NCI-H82 treated with DMSO at 0.1 percent for 48 hours (cell line): ENCODE results near the gene ENOX1.

Source experiments
- DNase-seq: peaks from one replicate; lab custom pipeline; 2025; ENCODE audit not compliant: unreplicated experiment; lab: John Stamatoyannopoulos, UW

ENOX1 gene

GRCh38 chr13:43295321-43295720, 491.5 kb downstream of the ENOX1 start:
- DNase-seq: no peak

DNA sequence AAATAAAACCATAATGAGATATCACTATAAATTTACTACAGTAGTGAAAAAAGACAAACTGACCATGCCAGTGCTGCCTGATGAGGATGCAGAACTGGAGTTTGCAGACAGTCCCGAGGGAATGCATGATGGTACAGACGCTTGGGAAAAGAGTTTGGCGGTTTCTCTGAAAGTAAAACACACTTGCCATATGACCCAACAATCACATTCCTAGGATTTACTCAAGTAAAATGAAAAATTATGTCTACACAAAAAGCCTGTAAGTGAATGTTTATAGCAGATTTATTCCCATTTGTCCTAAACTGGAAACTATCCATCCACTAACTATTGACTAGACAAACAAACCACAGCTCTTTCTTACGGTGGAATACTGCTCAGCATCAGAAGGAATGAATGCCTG, 492.4 kb downstream of the ENOX1 start:
- no peak for DNase-seq

DNA sequence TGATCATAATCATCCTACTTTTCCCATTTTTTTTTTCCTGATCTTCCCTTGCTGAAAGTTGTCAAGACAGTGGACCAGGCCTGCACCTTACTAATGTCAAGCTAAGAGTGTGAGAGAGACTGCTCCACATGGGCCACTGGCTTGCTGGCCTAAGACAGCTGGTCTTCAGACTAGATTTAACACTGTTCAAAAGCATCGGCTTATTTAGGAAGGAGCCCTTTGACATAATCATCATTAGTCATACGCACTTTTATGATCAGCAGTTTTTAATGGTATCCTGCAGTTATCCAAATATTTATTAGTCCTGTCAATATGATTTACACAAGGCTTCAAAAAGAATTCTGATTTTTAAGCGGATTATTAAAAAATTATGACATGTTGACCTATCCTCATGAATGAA, 492.8 kb downstream of the ENOX1 start:
- no peak for DNase-seq

DNA sequence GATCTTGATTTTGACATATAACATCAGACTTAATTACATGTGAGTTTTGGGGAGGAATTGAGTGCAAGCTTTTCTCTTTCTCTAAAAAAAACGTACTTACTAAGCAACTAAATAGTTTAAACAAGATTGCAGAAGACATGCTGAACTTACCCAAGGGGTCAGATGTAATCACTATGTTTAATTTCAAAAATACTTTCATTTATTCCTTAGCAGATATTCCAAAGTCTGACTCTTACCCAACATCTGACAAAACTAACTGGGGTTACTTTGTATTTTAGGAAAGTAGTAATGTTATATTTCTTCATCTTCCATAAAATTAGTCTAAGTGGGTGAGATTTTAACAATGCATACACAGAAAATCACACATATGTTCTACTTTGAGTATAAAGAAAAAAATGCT, 493.2 kb downstream of the ENOX1 start:
- no peak for DNase-seq

- no peak for DNase-seq
Measured at GRCh38 chr13:43293008-43293407, 493.8 kb downstream of the ENOX1 start.

DNA sequence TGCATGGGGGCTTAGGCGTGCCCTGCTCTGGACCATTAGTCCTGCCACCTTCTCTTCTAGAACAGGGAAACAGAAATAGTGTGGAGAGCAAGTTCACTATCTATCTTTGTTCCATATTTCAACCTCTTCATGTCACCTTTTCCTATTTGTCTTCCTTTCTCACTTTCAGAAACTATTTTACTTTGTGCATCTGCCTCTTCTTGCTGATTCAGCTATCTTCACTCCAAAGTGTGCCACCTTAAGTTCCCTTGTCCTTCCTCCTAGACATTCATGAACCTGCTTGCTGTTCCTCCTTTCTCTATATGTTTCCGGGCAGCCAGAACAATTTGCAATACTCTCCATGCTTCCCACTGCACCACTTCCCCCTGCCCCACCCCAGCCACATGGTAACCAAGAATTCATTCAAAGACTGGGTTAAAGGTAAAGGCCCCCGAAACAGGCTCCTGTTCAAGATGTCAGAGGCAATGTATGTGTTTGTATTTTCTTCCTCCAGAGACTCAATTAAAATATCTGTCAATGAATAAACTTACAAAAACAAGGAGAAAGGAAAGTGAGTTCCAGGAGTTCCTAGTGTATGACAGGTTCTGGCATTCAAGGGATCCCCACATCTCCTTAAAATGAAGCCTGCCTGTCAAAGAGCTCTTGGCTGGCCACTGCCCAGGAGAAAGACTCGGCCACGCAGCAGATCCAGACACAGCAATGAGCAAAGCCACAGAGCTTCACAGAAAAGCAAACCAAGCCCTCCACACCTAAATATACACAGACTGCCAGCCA, 495.3 kb downstream of the ENOX1 start:
- no peak for DNase-seq

- DNase-seq: no peak
Measured at GRCh38 chr13:43289470-43290255, 497.1 kb downstream of the ENOX1 start.

GRCh38 chr13:43286751-43287150, 500.0 kb downstream of the ENOX1 start:
- no peak for DNase-seq

- DNase-seq: no peak
Measured at GRCh38 chr13:43285933-43286597, 500.7 kb downstream of the ENOX1 start.

DNA sequence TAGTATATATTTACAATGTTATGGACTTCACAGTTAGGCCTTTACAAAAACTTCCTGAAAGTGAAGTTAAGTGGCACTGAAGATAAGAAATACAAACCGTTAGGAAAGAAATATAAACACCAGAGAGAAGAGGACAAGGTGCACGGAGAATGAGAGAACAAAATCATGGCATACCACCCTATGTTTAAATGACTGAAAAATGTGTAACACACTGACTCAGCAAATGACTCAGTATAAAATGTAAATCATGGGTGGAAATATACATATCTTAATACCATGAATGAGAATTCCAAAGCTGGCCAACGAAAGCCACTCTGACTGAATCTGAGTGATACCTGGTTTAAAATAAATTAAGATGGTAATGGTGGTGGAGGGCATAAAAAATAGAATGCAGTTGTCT, 502.6 kb downstream of the ENOX1 start:
- no peak for DNase-seq

- DNase-seq: no peak
Measured at GRCh38 chr13:43279696-43280095, 507.1 kb downstream of the ENOX1 start.

DNA sequence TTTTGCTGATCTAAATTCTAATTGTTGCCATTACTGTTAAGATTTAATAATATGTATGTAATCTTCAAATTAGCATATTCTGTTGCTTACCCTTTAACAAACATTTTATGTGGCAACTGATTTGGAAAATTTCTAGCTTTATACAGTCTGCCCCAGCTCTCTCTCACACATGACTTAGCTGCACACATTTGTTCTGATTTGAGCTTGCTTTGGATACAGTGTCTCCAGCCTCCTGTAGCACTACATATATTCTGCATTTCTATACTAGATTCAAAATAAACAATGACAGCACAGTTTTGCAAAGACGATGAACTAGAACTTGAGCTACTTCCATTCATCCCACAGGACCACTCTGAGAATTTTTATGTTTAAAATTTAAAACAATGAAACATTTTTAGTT, 508.6 kb downstream of the ENOX1 start:
- DNase-seq: no peak

- DNase-seq: no peak
Measured at GRCh38 chr13:43277142-43277541, 509.6 kb downstream of the ENOX1 start.

GRCh38 chr13:43274881-43275280, 511.9 kb downstream of the ENOX1 start:
- no peak for DNase-seq

DNA sequence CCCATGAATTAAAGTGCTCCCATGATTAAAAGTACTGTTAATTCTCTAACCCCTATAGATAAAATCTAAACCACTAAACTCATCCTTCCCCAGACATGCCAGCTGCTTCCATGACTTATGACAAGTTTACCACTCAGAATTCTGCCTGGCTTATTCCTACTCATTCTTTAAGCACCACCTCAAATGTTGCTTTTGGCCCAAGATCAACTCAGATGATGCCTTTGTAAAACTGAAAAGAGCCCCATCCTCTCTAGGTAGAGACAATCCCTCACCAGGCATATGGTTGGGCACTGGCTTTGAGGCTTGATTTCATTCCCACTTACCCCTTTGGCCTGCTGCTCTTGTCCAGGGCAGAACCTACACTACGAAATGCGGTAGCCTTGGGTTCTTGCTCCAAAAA, 513.4 kb downstream of the ENOX1 start:
- no peak for DNase-seq

DNA sequence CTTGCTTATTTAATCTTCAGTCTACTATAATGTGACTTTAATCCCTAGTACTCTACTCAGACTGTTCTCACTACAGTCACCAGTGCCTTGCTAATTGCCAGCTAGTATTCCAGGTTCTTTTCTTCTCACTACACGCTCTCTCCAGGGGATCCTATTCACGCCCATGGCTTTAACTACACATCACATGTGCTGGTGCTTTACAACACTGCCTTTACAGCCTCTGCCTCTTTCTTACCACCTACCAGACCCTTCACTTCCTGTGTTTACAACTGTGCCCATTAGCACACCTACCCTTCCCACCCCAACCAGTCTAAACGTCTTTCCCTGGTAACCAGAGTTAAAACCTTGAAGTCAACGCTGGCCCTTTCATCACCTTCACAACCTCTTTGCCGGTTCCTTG, 513.9 kb downstream of the ENOX1 start:
- DNase-seq: no peak

GRCh38 chr13:43271152-43271551, 515.6 kb downstream of the ENOX1 start:
- no peak for DNase-seq

- DNase-seq: no peak
Measured at GRCh38 chr13:43270130-43270830, 516.5 kb downstream of the ENOX1 start.

DNA sequence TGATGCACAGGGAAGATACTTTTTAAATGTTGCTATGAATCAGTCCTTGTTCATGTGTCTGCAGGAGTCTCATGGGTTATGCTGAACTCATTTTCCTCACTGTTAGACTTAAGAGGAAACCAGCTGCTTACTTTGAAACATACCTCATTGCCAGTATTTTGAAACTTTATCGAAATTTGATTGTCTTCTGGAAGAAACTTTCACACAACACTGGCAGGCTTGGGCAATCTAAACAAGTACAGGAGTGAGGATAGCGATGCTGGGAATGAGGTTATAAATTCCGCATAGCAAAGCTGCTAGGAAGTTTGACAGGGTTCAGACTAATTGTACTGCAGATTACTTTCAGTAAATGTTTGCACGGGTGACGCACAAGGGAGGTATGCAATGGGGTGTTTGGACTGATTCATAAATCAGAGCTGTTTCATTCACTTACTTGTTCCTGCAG, 517.7 kb downstream of the ENOX1 start:
- no peak for DNase-seq

GRCh38 chr13:43268632-43269031, 518.1 kb downstream of the ENOX1 start:
- DNase-seq: no peak

DNA sequence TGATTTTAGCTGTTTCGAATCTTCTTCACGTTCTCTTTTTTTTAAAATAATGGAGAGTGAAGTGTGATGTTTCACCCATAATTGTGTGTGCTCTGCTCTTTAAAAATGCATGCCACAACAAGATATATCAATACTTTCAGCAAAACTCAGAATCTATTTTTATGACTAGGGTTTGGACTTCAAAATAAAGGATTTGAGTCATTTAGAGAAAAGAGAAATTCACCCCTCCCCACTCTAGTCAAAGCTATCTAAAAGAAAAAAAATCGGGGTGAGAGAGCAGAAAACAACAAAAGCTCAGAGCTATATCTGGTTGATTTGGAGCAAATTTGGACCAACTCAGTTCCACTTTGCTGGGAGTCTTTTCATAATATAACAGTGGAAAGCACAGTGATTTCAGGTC, 518.9 kb downstream of the ENOX1 start:
- DNase-seq: no peak
